Panc1 (cell line): Measurements from ENCODE around the gene ZNF716. TPM values are rescaled to one million over a fixed set of nuclear protein-coding genes. Genes with fewer than 3 reads are reported as not detected.

ENCODE experiments used
- ATAC-seq: fragments of 200-7000 bp; cut with Tn5 transposase; 2 replicates; pipeline ENCODE4 v1.9.1; 2020; ENCODE audit warnings: mild to moderate bottlenecking, moderate library complexity
- BruUV-seq: library from RNA; stranded (reverse); fragments of 400-500 nt; replicated peaks from 2 replicates; lab custom pipeline; 2021; lab: Mats Ljungman, UMichigan
- CTCF ChIA-PET: fragments of 300-600 bp; sonication (Branson Sonifier 250); formaldehyde crosslinking; loops from one replicate; lab custom pipeline; 2022; ENCODE audit warnings: antibody characterized with exemption; lab: Charles Lee
- POLR2A ChIA-PET: fragments of 300-600 bp; sonication (Branson Sonifier 250); formaldehyde crosslinking; loops from one replicate; lab custom pipeline; 2022; ENCODE audit warnings: antibody characterized with exemption; lab: Charles Lee
- DNase-seq: peaks from one replicate; pipeline ENCODE4 v3.0.0-alpha.2; 2010; ENCODE audit warnings: low read depth, low spot score
- H3K27ac ChIP-seq: 2 replicates; pipeline ENCODE4 v1.5.1; 2011; ENCODE audit warnings: mild to moderate bottlenecking, low read length, inconsistent platforms
- H3K27me3 ChIP-seq: fragments of 200-500 bp; sonication (Bioruptor generic); 2 replicates; pipeline ENCODE4 v1.6.0; 2014; ENCODE audit warnings: low read length, inconsistent platforms; ENCODE audit not compliant: control insufficient read depth, insufficient read depth
- H3K36me3 ChIP-seq: fragments of 200-500 bp; sonication (Bioruptor generic); 2 replicates; pipeline ENCODE4 v1.5.1; 2014; ENCODE audit warnings: inconsistent platforms, mild to moderate bottlenecking, low read length, moderate library complexity; ENCODE audit not compliant: control insufficient read depth, insufficient read depth
- H3K4me1 ChIP-seq: 2 replicates; pipeline ENCODE4 v1.5.1; 2011; ENCODE audit warnings: inconsistent platforms, mild to moderate bottlenecking, low read length, moderate library complexity; ENCODE audit not compliant: control insufficient read depth, insufficient read depth
- H3K4me3 ChIP-seq, 2 experiments: 2 replicates each; pipeline ENCODE4 v1.5.1; 2011 to 2012; ENCODE audit warnings: low read depth in 2 of 2, low read length in 2 of 2, mild to moderate bottlenecking in 2 of 2, inconsistent platforms in 1 of 2, moderate library complexity in 1 of 2
- H3K9me3 ChIP-seq: fragments of 200-500 bp; sonication (Bioruptor generic); 2 replicates; pipeline ENCODE4 v1.5.1; 2014; ENCODE audit warnings: low read depth, mild to moderate bottlenecking, inconsistent platforms, low read length, moderate library complexity; ENCODE audit not compliant: control insufficient read depth, insufficient read depth
- POLR2AphosphoS5 ChIP-seq: IDR thresholded peaks from 2 replicates; pipeline ENCODE4 v1.6.1; 2012; ENCODE audit warnings: mild to moderate bottlenecking, low read depth, low read length, moderate library complexity
- SIN3A ChIP-seq: IDR thresholded peaks from 2 replicates; pipeline ENCODE4 v1.6.1; 2012; ENCODE audit warnings: low read depth, mild to moderate bottlenecking, low read length, moderate library complexity, borderline replicate concordance; ENCODE audit not compliant: insufficient read depth
- TCF7L2 ChIP-seq: IDR thresholded peaks from 2 replicates; pipeline ENCODE4 v1.6.1; 2011; ENCODE audit warnings: mild to moderate bottlenecking, low read depth, low read length, inconsistent platforms
- in situ Hi-C: cut with HindIII; loops from 2 replicates; pipeline ENCODE4 v1.10.0; 2016; ENCODE audit warnings: low sequenced_read_pairs, low pct_unique_long_range_greater_than_20kb
- intact Hi-C: fragments of 100-400 bp; cut with micrococcal nuclease; formaldehyde crosslinking; loops from one replicate; pipeline ENCODE4 v1.10.0; 2022; ENCODE audit not compliant: unreplicated experiment
- total RNA-seq: library from RNA; stranded (reverse); gene quantifications from one replicate; pipeline ENCODE4 v1.2.1, GENCODE V29; 2021; ENCODE audit not compliant: unreplicated experiment
- TF ChIP-seq, protein P1 (sequence below): fragments of 450-650 bp; IDR thresholded peaks from 2 replicates; pipeline ENCODE4 v1.5.1; 2017; ENCODE audit warnings: mild to moderate bottlenecking
- TF ChIP-seq, protein P2 (sequence below), 2 experiments: IDR thresholded peaks; 2 replicates each; pipeline ENCODE4 v1.6.1; 2011 to 2012; ENCODE audit warnings: low read depth in 2 of 2, control low read depth in 1 of 2, low read length in 1 of 2, mild to moderate bottlenecking in 1 of 2, moderate library complexity in 1 of 2; ENCODE audit not compliant: insufficient read depth in 1 of 2

The ZNF716 gene
- total RNA-seq, 1 experiment from 2014 or later = 0.36 TPM

DNA sequence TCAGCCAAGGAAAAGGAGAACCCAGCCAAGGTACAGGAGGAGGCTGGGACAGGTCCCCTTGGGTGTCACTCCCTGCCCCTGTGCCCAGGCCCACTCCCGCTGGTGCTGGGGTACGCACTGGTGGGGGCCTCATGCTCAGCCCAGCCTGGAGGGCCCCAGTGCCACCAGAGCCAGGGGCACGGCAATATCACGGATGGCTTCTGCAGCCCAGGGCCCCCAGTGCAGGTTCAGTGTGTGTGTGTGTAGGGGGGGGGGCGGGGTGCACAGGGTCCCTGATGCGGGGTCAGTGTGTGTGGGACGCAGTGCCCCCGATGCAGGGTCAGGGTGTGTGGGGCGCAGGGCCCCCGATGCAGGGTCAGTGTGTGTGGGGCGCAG is 23.4 kb upstream of the ZNF716 start:
- ChIA-PET POLR2A (no interaction called here), CTCF (no interaction called here)
- no peak overlapping the region for H3K27ac ChIP-seq
- no peaks in the 10 kb centered on the region for H3K36me3 ChIP-seq
- H3K4me1 ChIP-seq = no peaks in the 10 kb centered on the region
- no peak overlapping the region for H3K4me3 ChIP-seq
- in situ Hi-C loops (no loop called here), intact Hi-C loops (no loop called here)
- no peak for DNase-seq
- H3K9me3 ChIP-seq = 0 out of 2 replicates have a peak, but pooled peaks cover 3% of the 10 kb centered on the region
- TF ChIP-seq, protein P1, sequence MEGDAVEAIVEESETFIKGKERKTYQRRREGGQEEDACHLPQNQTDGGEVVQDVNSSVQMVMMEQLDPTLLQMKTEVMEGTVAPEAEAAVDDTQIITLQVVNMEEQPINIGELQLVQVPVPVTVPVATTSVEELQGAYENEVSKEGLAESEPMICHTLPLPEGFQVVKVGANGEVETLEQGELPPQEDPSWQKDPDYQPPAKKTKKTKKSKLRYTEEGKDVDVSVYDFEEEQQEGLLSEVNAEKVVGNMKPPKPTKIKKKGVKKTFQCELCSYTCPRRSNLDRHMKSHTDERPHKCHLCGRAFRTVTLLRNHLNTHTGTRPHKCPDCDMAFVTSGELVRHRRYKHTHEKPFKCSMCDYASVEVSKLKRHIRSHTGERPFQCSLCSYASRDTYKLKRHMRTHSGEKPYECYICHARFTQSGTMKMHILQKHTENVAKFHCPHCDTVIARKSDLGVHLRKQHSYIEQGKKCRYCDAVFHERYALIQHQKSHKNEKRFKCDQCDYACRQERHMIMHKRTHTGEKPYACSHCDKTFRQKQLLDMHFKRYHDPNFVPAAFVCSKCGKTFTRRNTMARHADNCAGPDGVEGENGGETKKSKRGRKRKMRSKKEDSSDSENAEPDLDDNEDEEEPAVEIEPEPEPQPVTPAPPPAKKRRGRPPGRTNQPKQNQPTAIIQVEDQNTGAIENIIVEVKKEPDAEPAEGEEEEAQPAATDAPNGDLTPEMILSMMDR = no peak
- TF ChIP-seq TCF7L2 (no peak), POLR2AphosphoS5 (no peak), SIN3A (no peak)
- no peaks in the 10 kb centered on the region for H3K27me3 ChIP-seq
- ATAC-seq = no peak
- BruUV-seq = no TSS peak

DNA sequence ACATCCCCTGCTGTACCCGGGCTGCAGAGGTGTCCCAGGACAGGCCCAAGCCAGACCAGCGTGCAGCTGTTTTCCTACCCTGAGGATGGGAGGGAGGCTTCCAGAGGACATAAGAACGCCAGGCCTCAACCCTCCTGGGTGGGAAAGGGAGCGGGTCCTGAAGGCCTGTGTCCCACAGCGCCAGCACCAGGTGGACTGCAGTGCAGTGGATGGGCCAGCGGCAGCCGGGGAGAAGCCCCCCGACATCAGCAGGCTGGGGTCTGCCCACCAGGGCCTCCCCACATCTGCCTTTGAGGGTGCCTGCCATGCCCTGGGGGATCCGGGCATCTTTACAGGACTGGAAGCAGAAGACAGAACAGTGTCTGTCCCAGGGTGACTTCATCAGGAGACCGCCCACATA is 22.8 kb upstream of the ZNF716 start:
- no peak for ATAC-seq
- no peaks in the 10 kb centered on the region for H3K36me3 ChIP-seq
- no peak for DNase-seq
- intact Hi-C loops (no loop called here), in situ Hi-C loops (no loop called here)
- H3K4me3 ChIP-seq = no peak overlapping the region
- BruUV-seq = no TSS peak
- 0 out of 2 replicates have a peak, but pooled peaks cover 2% of the 10 kb centered on the region for H3K9me3 ChIP-seq
- H3K4me1 ChIP-seq = no peaks in the 10 kb centered on the region
- CTCF ChIA-PET = no interaction called here
- TF ChIP-seq, protein P1 = no peak
- TF ChIP-seq, protein P2, sequence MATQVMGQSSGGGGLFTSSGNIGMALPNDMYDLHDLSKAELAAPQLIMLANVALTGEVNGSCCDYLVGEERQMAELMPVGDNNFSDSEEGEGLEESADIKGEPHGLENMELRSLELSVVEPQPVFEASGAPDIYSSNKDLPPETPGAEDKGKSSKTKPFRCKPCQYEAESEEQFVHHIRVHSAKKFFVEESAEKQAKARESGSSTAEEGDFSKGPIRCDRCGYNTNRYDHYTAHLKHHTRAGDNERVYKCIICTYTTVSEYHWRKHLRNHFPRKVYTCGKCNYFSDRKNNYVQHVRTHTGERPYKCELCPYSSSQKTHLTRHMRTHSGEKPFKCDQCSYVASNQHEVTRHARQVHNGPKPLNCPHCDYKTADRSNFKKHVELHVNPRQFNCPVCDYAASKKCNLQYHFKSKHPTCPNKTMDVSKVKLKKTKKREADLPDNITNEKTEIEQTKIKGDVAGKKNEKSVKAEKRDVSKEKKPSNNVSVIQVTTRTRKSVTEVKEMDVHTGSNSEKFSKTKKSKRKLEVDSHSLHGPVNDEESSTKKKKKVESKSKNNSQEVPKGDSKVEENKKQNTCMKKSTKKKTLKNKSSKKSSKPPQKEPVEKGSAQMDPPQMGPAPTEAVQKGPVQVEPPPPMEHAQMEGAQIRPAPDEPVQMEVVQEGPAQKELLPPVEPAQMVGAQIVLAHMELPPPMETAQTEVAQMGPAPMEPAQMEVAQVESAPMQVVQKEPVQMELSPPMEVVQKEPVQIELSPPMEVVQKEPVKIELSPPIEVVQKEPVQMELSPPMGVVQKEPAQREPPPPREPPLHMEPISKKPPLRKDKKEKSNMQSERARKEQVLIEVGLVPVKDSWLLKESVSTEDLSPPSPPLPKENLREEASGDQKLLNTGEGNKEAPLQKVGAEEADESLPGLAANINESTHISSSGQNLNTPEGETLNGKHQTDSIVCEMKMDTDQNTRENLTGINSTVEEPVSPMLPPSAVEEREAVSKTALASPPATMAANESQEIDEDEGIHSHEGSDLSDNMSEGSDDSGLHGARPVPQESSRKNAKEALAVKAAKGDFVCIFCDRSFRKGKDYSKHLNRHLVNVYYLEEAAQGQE (IDR thresholded peaks at IDR 0.05; ENCODE audit: insufficient read depth in 1 of 2, low read depth in 2 of 2, low read length in 1 of 2) = no peak
- TF ChIP-seq TCF7L2 (no peak), SIN3A (no peak), POLR2AphosphoS5 (no peak)
- no peak overlapping the region for H3K27ac ChIP-seq
- POLR2A ChIA-PET = no interaction called here
- no peaks in the 10 kb centered on the region for H3K27me3 ChIP-seq
